ENCODE results near the gene SRF. TPM values are rescaled to one million over a fixed set of nuclear protein-coding genes. Genes with fewer than 3 reads are reported as not detected.

SRF gene
- total RNA-seq, 1 experiment from 2014 or later, result 27.4 TPM

DNA sequence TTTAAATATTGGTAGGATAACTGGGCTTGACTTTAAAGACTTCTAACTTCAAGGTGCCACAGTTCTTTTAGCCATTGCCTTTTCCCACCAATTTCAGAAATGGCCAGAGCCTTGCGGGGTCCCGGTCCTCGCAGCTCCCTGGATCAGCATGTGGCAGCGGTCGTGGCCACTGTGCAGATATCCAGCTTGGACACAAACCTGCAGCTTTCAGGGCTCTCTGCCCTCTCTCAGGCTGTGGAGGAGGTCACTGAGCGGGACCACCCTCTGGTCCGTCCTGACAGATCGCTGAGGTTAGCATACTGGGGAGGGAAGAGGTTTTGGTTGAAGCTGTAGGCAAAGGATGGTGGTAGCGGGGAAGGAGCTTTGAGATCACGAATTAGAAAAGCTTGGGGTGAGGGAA is 17.4 kb downstream of the SRF start:
- H3K4me3 ChIP-seq (ENCODE audit: low read length), result no peak overlapping the region

DNA sequence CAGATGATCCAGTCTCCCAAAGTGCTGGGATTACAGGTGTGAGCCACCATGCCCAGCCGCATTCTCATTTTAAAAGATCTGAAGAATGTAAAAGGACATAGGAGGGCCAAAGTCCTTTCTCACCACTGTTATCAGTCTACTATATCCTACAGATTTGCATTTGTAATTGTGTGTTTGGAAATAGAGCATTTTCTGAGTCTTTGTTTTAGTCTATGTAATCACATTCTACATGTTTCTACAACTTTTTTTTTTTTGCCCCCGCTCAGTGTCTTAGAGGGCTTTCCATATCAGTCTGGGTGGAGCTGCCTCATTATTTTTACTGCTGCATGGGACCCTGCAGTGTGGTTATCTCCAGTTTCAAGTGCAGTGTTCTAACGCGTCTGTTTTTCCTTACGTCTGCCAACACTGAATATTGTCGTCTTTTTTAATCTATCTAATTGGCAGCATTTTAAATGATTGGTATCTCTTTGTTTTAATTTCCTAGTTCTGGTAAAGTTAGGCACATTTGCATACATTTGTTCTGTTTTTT is 18.8 kb downstream of the SRF start:
- Histone ChIP-seq H3K9ac (ENCODE audit: low read length) (no peak overlapping the region), H3K27ac (ENCODE audit: low read length) (no peak overlapping the region), H4K20me1 (ENCODE audit: insufficient read depth, low read depth, low read length) (no peaks in the 10 kb centered on the region), H3K9me2 (replicated peaks; ENCODE audit: insufficient read depth, low read length) (no peaks in the 10 kb centered on the region), H3K4me3 (ENCODE audit: low read length) (no peak overlapping the region), H3K4me2 (ENCODE audit: low read depth, low read length, poor library complexity, severe bottlenecking) (no peak overlapping the region), H3K9me3 (ENCODE audit: low read length) (no peaks in the 10 kb centered on the region), H3K4me1 (ENCODE audit: low read length) (no peaks in the 10 kb centered on the region), H3K27me3 (ENCODE audit: low read length) (no peaks in the 10 kb centered on the region), H3K79me2 (ENCODE audit: low read length) (peaks cover 8% of the 10 kb centered on the region; the same call in 1 of the 2 replicates), H2AFZ (ENCODE audit: low read length) (no peak overlapping the region), H3K36me3 (ENCODE audit: insufficient read depth, low read length) (peaks cover 11% of the 10 kb centered on the region; the same call in 1 of the 2 replicates)
- no peak for DNase-seq

More for the DNA sequence above, 17.4 kb downstream of the SRF start:
- no peaks in the 10 kb centered on the region for H3K9me3 ChIP-seq (ENCODE audit: low read length)
- H3K27me3 ChIP-seq (ENCODE audit: low read length), result no peaks in the 10 kb centered on the region
- H3K4me2 ChIP-seq (ENCODE audit: low read depth, low read length, poor library complexity, severe bottlenecking), result no peak overlapping the region
- no peak for DNase-seq
- H3K36me3 ChIP-seq (ENCODE audit: insufficient read depth, low read length), result peaks cover 10% of the 10 kb centered on the region
- no peak overlapping the region for H3K9ac ChIP-seq (ENCODE audit: low read length)
- peaks cover 2% of the 10 kb centered on the region for H3K4me1 ChIP-seq (ENCODE audit: low read length)
- H3K9me2 ChIP-seq (replicated peaks; ENCODE audit: insufficient read depth, low read length), result no peaks in the 10 kb centered on the region
- no peak overlapping the region for H2AFZ ChIP-seq (ENCODE audit: low read length)
- H4K20me1 ChIP-seq (ENCODE audit: insufficient read depth, low read depth, low read length), result no peaks in the 10 kb centered on the region
- no peak overlapping the region for H3K27ac ChIP-seq (ENCODE audit: low read length)
- H3K79me2 ChIP-seq (ENCODE audit: low read length), result peaks cover 20% of the 10 kb centered on the region

DNA sequence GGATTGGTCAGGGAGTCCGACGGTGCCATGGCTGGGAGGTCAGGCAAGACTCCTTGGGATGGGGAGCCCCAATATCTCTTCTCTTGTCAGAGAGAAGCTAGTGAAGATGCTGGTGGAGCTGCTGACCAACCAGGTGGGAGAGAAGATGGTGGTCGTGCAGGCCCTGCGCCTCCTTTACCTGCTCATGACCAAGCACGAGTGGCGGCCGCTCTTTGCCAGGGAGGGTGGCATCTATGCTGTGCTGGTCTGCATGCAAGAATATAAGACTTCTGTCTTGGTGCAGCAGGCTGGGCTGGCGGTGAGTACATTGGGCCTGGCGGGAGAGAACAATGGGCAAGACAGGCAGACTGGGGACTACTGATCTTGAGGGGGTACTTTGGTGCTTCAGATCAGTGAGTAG is 21.8 kb downstream of the SRF start:
- no peaks in the 10 kb centered on the region for H3K27me3 ChIP-seq (ENCODE audit: low read length)
- no peak overlapping the region for H3K27ac ChIP-seq (ENCODE audit: low read length)
- no peak overlapping the region for H3K4me3 ChIP-seq (ENCODE audit: low read length)
- H3K36me3 ChIP-seq (ENCODE audit: insufficient read depth, low read length), result peaks cover 21% of the 10 kb centered on the region
- no peak overlapping the region for H2AFZ ChIP-seq (ENCODE audit: low read length)
- DNase-seq, result no peak
- H3K9me2 ChIP-seq (replicated peaks; ENCODE audit: insufficient read depth, low read length), result no peaks in the 10 kb centered on the region
- no peak overlapping the region for H3K9ac ChIP-seq (ENCODE audit: low read length)
- H4K20me1 ChIP-seq (ENCODE audit: insufficient read depth, low read depth, low read length), result no peaks in the 10 kb centered on the region
- H3K4me2 ChIP-seq (ENCODE audit: low read depth, low read length, poor library complexity, severe bottlenecking), result no peak overlapping the region
- H3K4me1 ChIP-seq (ENCODE audit: low read length), result no peaks in the 10 kb centered on the region
- peaks cover 8% of the 10 kb centered on the region; the same call in 1 of the 2 replicates for H3K79me2 ChIP-seq (ENCODE audit: low read length)
- no peaks in the 10 kb centered on the region for H3K9me3 ChIP-seq (ENCODE audit: low read length)

DNA sequence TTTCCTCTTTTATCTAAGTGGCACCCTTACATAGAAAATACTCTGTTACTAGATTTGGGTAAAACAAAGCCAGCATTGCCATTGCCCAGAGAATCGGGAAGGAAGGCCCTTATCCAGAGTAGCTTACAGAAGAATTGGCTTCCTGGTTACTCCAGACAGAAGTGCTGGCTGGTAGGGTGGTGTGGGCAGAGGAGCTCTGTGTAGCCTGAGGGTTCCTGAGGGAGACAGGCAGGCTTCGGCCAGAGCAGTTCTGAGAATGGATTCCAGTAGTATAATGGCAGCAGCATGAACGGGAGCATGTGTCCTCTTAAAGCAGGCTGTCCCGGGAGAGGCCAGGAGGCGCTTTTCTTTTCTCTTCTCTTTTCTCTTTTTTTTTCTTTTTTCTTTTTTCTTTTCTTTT is 22.9 kb downstream of the SRF start:
- H3K27ac ChIP-seq (ENCODE audit: low read length), result no peak overlapping the region
- no peak overlapping the region for H3K9ac ChIP-seq (ENCODE audit: low read length)
- H3K4me3 ChIP-seq (ENCODE audit: low read length), result no peak overlapping the region
- DNase-seq, result no peak
- H3K4me2 ChIP-seq (ENCODE audit: low read depth, low read length, poor library complexity, severe bottlenecking), result no peak overlapping the region
- H3K27me3 ChIP-seq (ENCODE audit: low read length), result no peaks in the 10 kb centered on the region
- no peaks in the 10 kb centered on the region for H3K9me2 ChIP-seq (replicated peaks; ENCODE audit: insufficient read depth, low read length)
- H3K36me3 ChIP-seq (ENCODE audit: insufficient read depth, low read length), result peaks cover 20% of the 10 kb centered on the region
- H3K4me1 ChIP-seq (ENCODE audit: low read length), result no peaks in the 10 kb centered on the region
- H4K20me1 ChIP-seq (ENCODE audit: insufficient read depth, low read depth, low read length), result no peaks in the 10 kb centered on the region
- H3K9me3 ChIP-seq (ENCODE audit: low read length), result no peaks in the 10 kb centered on the region
- H3K79me2 ChIP-seq (ENCODE audit: low read length), result peaks cover 8% of the 10 kb centered on the region; the same call in 1 of the 2 replicates
- H2AFZ ChIP-seq (ENCODE audit: low read length), result no peak overlapping the region

DNA sequence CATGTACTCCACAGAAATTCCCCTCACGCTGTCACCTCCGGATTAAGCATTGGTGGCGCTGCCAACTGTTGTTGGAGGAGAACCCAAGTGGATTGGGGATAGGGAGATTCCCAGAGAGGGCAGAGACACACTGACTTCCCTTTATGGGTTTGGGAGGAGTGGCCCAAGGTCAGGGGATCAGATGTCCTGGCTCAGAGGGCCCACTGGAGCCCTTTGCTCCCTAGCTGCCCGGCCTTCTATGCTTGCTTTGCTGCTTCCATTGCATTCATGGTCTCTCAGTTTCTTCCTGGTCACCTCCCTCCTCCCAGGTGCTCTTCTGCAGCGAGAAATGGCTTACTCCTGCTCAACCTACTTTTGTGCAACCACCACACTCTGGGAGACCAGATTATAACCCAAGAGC is 25.3 kb downstream of the SRF start:
- Histone ChIP-seq H4K20me1 (ENCODE audit: insufficient read depth, low read depth, low read length) (no peaks in the 10 kb centered on the region), H3K4me1 (ENCODE audit: low read length) (no peaks in the 10 kb centered on the region), H3K27ac (ENCODE audit: low read length) (no peak overlapping the region), H3K4me2 (ENCODE audit: low read depth, low read length, poor library complexity, severe bottlenecking) (no peak overlapping the region), H3K4me3 (ENCODE audit: low read length) (no peak overlapping the region), H3K9ac (ENCODE audit: low read length) (no peak overlapping the region), H3K9me3 (ENCODE audit: low read length) (no peaks in the 10 kb centered on the region), H2AFZ (ENCODE audit: low read length) (no peak overlapping the region), H3K9me2 (replicated peaks; ENCODE audit: insufficient read depth, low read length) (no peaks in the 10 kb centered on the region), H3K36me3 (ENCODE audit: insufficient read depth, low read length) (peaks cover 17% of the 10 kb centered on the region; the same call in 1 of the 2 replicates), H3K27me3 (ENCODE audit: low read length) (no peaks in the 10 kb centered on the region), H3K79me2 (ENCODE audit: low read length) (no peaks in the 10 kb centered on the region)
- DNase-seq, result no peak

DNA sequence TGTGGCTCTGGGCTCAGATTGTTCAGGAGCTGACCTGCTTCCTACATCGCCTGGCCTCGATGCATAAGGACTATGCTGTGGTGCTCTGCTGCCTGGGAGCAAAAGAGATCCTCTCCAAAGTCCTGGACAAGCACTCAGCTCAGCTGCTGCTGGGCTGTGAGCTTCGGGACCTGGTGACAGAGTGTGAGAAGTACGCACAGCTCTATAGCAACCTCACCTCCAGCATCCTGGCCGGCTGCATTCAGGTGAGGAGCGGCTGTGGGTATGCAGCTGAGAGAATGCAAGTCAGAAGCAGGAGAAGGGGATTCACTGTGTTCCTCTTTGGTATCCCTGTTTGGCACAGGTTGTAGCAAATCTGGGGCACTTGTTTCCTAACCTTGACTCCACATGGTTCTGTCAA is 28.8 kb downstream of the SRF start:
- H3K9me2 ChIP-seq (replicated peaks; ENCODE audit: insufficient read depth, low read length), result no peaks in the 10 kb centered on the region
- H3K9me3 ChIP-seq (ENCODE audit: low read length), result no peaks in the 10 kb centered on the region
- no peaks in the 10 kb centered on the region for H4K20me1 ChIP-seq (ENCODE audit: insufficient read depth, low read depth, low read length)
- no peak for DNase-seq
- no peaks in the 10 kb centered on the region for H3K79me2 ChIP-seq (ENCODE audit: low read length)
- H3K36me3 ChIP-seq (ENCODE audit: insufficient read depth, low read length), result peaks cover 16% of the 10 kb centered on the region; the same call in 1 of the 2 replicates
- no peak overlapping the region for H3K9ac ChIP-seq (ENCODE audit: low read length)
- H3K4me1 ChIP-seq (ENCODE audit: low read length), result no peaks in the 10 kb centered on the region
- H3K4me3 ChIP-seq (ENCODE audit: low read length), result no peak overlapping the region
- no peak overlapping the region for H3K27ac ChIP-seq (ENCODE audit: low read length)
- H3K4me2 ChIP-seq (ENCODE audit: low read depth, low read length, poor library complexity, severe bottlenecking), result no peak overlapping the region
- H2AFZ ChIP-seq (ENCODE audit: low read length), result no peak overlapping the region
- no peaks in the 10 kb centered on the region for H3K27me3 ChIP-seq (ENCODE audit: low read length)

DNA sequence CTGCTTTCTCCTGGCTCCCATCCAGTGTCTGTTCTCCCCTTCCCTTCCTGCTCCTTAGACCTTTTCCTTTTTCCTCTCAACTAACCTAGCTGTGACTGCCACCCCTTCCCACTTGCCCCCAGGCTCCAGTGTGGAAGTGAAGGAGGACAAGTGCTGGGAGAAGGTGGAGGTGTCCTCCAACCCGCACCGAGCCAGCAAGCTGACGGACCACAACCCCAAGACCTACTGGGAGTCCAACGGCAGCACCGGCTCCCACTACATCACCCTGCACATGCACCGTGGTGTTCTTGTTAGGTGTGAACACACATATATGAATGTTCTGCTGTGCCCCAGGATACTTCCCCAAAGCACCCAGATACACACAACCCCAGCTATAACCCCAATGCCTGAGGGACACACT is 29.5 kb downstream of the SRF start:
- H4K20me1 ChIP-seq (ENCODE audit: insufficient read depth, low read depth, low read length), result no peaks in the 10 kb centered on the region
- H3K36me3 ChIP-seq (ENCODE audit: insufficient read depth, low read length), result peaks cover 12% of the 10 kb centered on the region; the same call in 1 of the 2 replicates
- no peak overlapping the region for H2AFZ ChIP-seq (ENCODE audit: low read length)
- no peaks in the 10 kb centered on the region for H3K9me3 ChIP-seq (ENCODE audit: low read length)
- no peaks in the 10 kb centered on the region for H3K79me2 ChIP-seq (ENCODE audit: low read length)
- no peak overlapping the region for H3K9ac ChIP-seq (ENCODE audit: low read length)
- H3K9me2 ChIP-seq (replicated peaks; ENCODE audit: insufficient read depth, low read length), result no peaks in the 10 kb centered on the region
- no peaks in the 10 kb centered on the region for H3K27me3 ChIP-seq (ENCODE audit: low read length)
- H3K27ac ChIP-seq (ENCODE audit: low read length), result no peak overlapping the region
- no peaks in the 10 kb centered on the region for H3K4me1 ChIP-seq (ENCODE audit: low read length)
- no peak for DNase-seq
- H3K4me2 ChIP-seq (ENCODE audit: low read depth, low read length, poor library complexity, severe bottlenecking), result no peak overlapping the region
- H3K4me3 ChIP-seq (ENCODE audit: low read length), result no peak overlapping the region

DNA sequence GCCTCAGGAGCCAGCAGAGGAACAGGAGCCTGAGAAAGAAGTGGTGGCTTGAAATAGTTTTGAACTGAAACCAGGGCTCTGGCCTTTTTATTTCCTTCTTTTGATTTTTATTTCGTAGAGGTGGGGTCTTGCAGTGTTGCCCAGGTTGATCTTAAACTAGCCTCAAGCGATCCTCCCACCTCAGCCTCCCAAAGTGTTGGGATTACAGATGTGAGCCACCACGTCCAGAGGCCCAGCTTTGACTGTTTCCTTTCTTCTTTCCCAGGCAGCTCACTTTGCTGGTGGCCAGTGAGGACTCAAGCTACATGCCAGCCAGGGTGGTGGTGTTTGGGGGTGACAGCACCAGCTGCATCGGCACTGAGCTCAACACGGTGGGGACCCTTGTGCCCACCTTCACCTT is 31.4 kb downstream of the SRF start:
- H3K4me2 ChIP-seq (ENCODE audit: low read depth, low read length, poor library complexity, severe bottlenecking), result no peak overlapping the region
- 0 out of 2 replicates have a peak, but pooled peaks cover 6% of the 10 kb centered on the region for H3K36me3 ChIP-seq (ENCODE audit: insufficient read depth, low read length)
- no peaks in the 10 kb centered on the region for H3K4me1 ChIP-seq (ENCODE audit: low read length)
- no peak overlapping the region for H3K4me3 ChIP-seq (ENCODE audit: low read length)
- no peaks in the 10 kb centered on the region for H3K9me3 ChIP-seq (ENCODE audit: low read length)
- H3K9me2 ChIP-seq (replicated peaks; ENCODE audit: insufficient read depth, low read length), result no peaks in the 10 kb centered on the region
- H4K20me1 ChIP-seq (ENCODE audit: insufficient read depth, low read depth, low read length), result no peaks in the 10 kb centered on the region
- H3K79me2 ChIP-seq (ENCODE audit: low read length), result no peaks in the 10 kb centered on the region
- no peak overlapping the region for H3K27ac ChIP-seq (ENCODE audit: low read length)
- H3K27me3 ChIP-seq (ENCODE audit: low read length), result no peaks in the 10 kb centered on the region
- no peak overlapping the region for H3K9ac ChIP-seq (ENCODE audit: low read length)
- no peak overlapping the region for H2AFZ ChIP-seq (ENCODE audit: low read length)
- DNase-seq, result no peak
